Mammary epithelial cell (primary cell): ENCODE data around the gene JAK3.

Experiments
- EZH2 ChIP-seq: IDR thresholded peaks from 2 replicates; pipeline ENCODE4 v1.6.1; 2012; ENCODE audit warnings: low read length, inconsistent platforms, borderline replicate concordance
- TF ChIP-seq, protein P1 (sequence below), 2 donors: IDR thresholded peaks in 1 of 2; conservative IDR thresholded peaks in 1 of 2; 2 replicates each; pipeline ENCODE4 v1.5.1; 2011 to 2012; ENCODE audit warnings: inconsistent platforms in 2 of 2, low read length in 2 of 2, mild to moderate bottlenecking in 2 of 2, control low read depth in 1 of 2, low read depth in 1 of 2; ENCODE audit not compliant: insufficient read depth in 1 of 2; ENCODE audit errors: extremely low read depth in 1 of 2

DNA sequence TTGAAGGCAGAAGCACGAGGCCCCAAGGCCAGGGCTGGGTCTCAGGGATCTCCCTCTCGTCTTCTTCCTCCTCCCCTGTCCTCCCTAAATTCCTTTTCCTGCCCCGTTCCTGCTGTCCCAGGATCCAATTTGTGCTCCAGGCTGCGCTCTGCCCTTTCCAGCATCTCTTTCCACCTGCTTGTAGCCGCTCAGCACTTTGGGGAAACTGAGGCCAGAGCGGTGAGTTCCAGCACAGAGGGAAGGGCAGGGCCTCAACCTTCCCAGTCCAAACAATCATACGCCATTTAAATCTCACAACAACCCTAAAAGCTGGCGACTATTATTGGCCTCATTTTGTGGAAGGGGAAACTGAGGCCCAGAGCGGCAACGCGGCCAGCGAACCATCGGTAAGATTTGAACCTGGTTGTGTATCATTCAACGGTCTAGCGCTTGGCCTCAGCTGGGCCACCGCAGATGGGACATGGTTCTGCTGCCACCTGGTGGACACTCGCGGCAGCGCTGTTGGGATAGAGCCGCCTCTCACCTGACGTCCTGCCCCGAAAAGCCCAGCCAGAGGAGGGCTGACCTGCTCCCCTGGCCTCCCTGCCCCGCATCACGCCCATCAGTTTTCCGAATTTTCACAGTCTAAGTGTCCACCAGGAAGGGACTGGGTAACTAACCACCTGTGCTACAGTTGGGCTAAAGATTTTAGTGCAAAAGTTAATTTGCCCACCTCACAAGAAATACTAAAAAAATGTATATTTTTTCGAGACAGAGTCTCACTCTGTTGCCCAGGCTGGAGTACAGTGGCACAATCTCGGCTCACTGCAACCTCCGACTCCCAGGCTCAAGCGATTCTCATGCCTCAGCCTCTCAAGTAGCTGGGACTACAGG is 7.7 kb upstream of the JAK3 start:
- no peak for TF ChIP-seq EZH2
- TF ChIP-seq, protein P1, sequence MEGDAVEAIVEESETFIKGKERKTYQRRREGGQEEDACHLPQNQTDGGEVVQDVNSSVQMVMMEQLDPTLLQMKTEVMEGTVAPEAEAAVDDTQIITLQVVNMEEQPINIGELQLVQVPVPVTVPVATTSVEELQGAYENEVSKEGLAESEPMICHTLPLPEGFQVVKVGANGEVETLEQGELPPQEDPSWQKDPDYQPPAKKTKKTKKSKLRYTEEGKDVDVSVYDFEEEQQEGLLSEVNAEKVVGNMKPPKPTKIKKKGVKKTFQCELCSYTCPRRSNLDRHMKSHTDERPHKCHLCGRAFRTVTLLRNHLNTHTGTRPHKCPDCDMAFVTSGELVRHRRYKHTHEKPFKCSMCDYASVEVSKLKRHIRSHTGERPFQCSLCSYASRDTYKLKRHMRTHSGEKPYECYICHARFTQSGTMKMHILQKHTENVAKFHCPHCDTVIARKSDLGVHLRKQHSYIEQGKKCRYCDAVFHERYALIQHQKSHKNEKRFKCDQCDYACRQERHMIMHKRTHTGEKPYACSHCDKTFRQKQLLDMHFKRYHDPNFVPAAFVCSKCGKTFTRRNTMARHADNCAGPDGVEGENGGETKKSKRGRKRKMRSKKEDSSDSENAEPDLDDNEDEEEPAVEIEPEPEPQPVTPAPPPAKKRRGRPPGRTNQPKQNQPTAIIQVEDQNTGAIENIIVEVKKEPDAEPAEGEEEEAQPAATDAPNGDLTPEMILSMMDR (conservative IDR thresholded peaks at IDR 0.05 in 1 of 2, IDR thresholded peaks at IDR 0.05 in 1 of 2; ENCODE audit: extremely low read depth in 1 of 2, insufficient read depth in 1 of 2, low read depth in 1 of 2, low read length in 2 of 2) = peak; percentile 92 to 98
